Brain microvascular endothelial cell (primary cell): ENCODE measurements around the gene C12orf43.
A peak's percentile ranks its signal among the peaks of the same experiment; 100 is the strongest.
"Not testable (repeated sequence)": the region's sequence is repeated elsewhere in the genome, so short reads cannot be mapped to it uniquely, and the experiment has no call there.

Experiments
- DNase-seq: peaks from one replicate; pipeline ENCODE4 v3.0.0-alpha.2; 2020
- H3K27ac ChIP-seq: fragments of 250-450 bp; sonication (Bioruptor Pico); 2 replicates; pipeline ENCODE4 v1.5.1; 2020; ENCODE audit warnings: mild to moderate bottlenecking, moderate library complexity
- H3K27me3 ChIP-seq: fragments of 250-450 bp; sonication (Bioruptor Pico); replicated peaks from 2 replicates; pipeline ENCODE4 v1.5.1; 2020; ENCODE audit warnings: mild to moderate bottlenecking
- H3K36me3 ChIP-seq: fragments of 250-450 bp; sonication (Bioruptor Pico); replicated peaks from 2 replicates; pipeline ENCODE4 v1.5.1; 2020; ENCODE audit warnings: mild to moderate bottlenecking
- H3K4me3 ChIP-seq: 2 replicates; pipeline ENCODE4 v1.5.1; 2011; ENCODE audit warnings: low read depth, mild to moderate bottlenecking, control low read depth, low read length, moderate library complexity
- CTCF ChIP-seq: IDR thresholded peaks from 2 replicates; pipeline ENCODE4 v1.5.1; 2011; ENCODE audit warnings: low read depth, mild to moderate bottlenecking, moderate library complexity, low read length, control low read depth, inconsistent platforms; ENCODE audit errors: missing control alignments
- in situ Hi-C: cut with HindIII; loops from 2 replicates; pipeline ENCODE4 v1.10.0; 2017; ENCODE audit warnings: low sequenced_read_pairs, low pct_ligation_motif_present

Gene C12orf43

GRCh38 chr12:121048442-121048841 lies 32.2 kb upstream of the C12orf43 start:
- no peak for TF ChIP-seq CTCF
- H3K27ac ChIP-seq: no peak overlapping the region
- no peaks in the 10 kb centered on the region for H3K27me3 ChIP-seq
- DNase-seq: no peak
- H3K4me3 ChIP-seq: no peak overlapping the region
- H3K36me3 ChIP-seq: no peaks in the 10 kb centered on the region
- in situ Hi-C loops: no loop called here

GRCh38 chr12:121047400-121047799 lies 31.1 kb upstream of the C12orf43 start:
- H3K36me3 ChIP-seq, H3K27ac ChIP-seq, in situ Hi-C loops, H3K4me3 ChIP-seq, H3K27me3 ChIP-seq, DNase-seq: not testable (repeated sequence)

DNA sequence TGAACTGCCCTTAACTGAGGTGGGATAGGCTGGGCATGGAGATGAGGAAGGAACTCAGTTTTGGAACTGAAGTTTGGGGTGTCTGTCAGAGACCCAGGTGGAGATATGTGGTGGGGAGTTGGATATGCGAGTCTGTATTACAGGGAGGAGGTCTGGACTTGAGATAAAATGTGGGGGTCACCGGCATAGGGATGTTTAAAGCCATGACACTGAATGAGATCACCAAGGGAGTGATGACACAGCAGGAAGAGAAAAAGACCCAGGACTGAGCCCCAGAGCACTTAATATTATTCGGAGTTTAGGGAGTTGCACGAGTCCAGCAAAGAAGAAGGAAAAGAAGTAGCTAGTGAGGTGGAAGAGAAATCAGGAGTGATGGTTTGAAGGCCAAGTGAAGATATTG lies 26.8 kb upstream of the C12orf43 start:
- H3K4me3 ChIP-seq: no peak overlapping the region
- H3K27me3 ChIP-seq: no peaks in the 10 kb centered on the region
- in situ Hi-C loops: no loop called here
- no peak for DNase-seq
- H3K27ac ChIP-seq: no peak overlapping the region
- no peaks in the 10 kb centered on the region for H3K36me3 ChIP-seq
- no peak for TF ChIP-seq CTCF

DNA sequence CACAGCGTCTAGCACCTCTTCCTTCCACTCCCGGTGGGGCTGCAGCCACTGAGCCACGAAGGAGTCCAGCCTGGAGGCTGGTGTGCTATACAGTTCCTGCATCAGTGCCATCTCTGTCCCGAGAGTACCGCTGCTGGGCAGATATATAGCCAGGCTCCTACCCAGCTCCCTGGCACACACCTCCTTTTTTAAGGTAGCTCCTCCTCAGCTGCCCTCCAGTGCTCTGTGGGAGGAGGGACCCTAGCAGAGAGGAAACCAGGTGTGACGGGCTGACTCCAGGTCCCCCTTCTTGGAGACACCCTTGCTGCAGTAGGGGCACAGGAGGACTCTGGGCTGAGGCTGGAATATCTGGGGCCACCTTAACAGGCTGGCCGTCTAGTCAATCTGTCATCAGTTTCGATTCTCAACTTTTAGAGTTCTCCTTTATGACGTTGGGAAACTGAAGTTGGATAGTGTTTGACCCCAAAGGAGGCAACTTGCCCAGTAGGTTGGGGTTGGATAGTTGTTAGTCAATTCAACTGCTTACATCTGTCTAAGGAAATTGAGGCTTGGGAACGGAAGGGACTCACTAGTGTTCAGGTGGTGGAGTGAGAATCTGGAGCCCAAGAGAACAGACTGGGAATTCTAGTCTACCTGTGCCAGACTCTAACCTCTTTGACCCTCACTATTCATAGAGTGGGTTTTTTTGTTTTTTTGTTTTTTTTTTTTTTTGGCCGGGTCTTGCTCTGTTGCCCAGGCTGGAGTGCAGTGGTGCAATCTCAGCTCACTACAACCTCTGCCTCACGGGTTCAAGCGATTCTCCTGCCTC lies 22.8 kb upstream of the C12orf43 start, which contains the start of gene OASL:
TSS of gene OASL (minus strand) at position 386 of the 808 bp plus-strand sequence. CDS start at position 111, 275 bp downstream.
- H3K27me3 ChIP-seq: no peaks in the 10 kb centered on the region
- no peak for DNase-seq
- H3K36me3 ChIP-seq: no peaks in the 10 kb centered on the region
- TF ChIP-seq CTCF: no peak
- in situ Hi-C loops: no loop called here
- H3K4me3 ChIP-seq: peak within 1 kb of the TSS; percentile 13
- H3K27ac ChIP-seq: no peak within 1 kb of the TSS

GRCh38 chr12:121036810-121037326 lies 20.6 kb upstream of the C12orf43 start:
- peak; percentile 61 for DNase-seq

More at GRCh38 chr12:121036810-121037326, 20.6 kb upstream of the C12orf43 start:
- Histone ChIP-seq H3K27me3 (no peaks in the 10 kb centered on the region), H3K4me3 (no peak overlapping the region), H3K36me3 (no peaks in the 10 kb centered on the region), H3K27ac (no peak overlapping the region)
- no peak for TF ChIP-seq CTCF
- in situ Hi-C loops: no loop called here
